Stimulated activated CD4-positive, alpha-beta T cell treated with anti-CD3 and anti-CD28 coated beads, Interleukin-2, amount 100 ng/mL, for 24 hours (primary cell): ENCODE data around the gene PM20D1.
"Not testable (repeated sequence)": the region's sequence is repeated elsewhere in the genome, so short reads cannot be mapped to it uniquely, and the experiment has no call there.

Experiments
- DNase-seq, 2 donors: peaks; one replicate each; pipeline ENCODE4 v3.0.0-alpha.2; 2020

PM20D1 gene

GRCh38 chr1:205849619-205850355, at the start of gene PM20D1:
TSS of gene PM20D1 (minus strand) at chr1:205850132. CDS start at chr1:205850072, 60 bp downstream.
- DNase-seq, result peak; percentile 67 to 77

GRCh38 chr1:205896351-205896750, 46.4 kb upstream of the PM20D1 start:
- no peak for DNase-seq

- DNase-seq, result not testable (repeated sequence)
Measured at GRCh38 chr1:205894119-205894518, 44.2 kb upstream of the PM20D1 start.

- DNase-seq, result not testable (repeated sequence)
Measured at GRCh38 chr1:205892175-205892574, 42.2 kb upstream of the PM20D1 start.

GRCh38 chr1:205891481-205891880, 41.5 kb upstream of the PM20D1 start:
- DNase-seq, result not testable (repeated sequence)

GRCh38 chr1:205890631-205891030, 40.7 kb upstream of the PM20D1 start:
- not testable (repeated sequence) for DNase-seq

GRCh38 chr1:205889706-205890105, 39.8 kb upstream of the PM20D1 start:
- DNase-seq, result not testable (repeated sequence)

- DNase-seq, result not testable (repeated sequence)
Measured at GRCh38 chr1:205889006-205889405, 39.1 kb upstream of the PM20D1 start.

GRCh38 chr1:205883792-205884191, 33.9 kb upstream of the PM20D1 start:
- DNase-seq, result no peak

- DNase-seq, result no peak
Measured at GRCh38 chr1:205880923-205881322, 31.0 kb upstream of the PM20D1 start.

- DNase-seq, result no peak
Measured at GRCh38 chr1:205879974-205880373, 30.0 kb upstream of the PM20D1 start.

- no peak for DNase-seq
Measured at GRCh38 chr1:205878026-205878425, 28.1 kb upstream of the PM20D1 start.

- DNase-seq, result not testable (repeated sequence)
Measured at GRCh38 chr1:205873148-205873547, 23.2 kb upstream of the PM20D1 start.

- DNase-seq, result no peak
Measured at GRCh38 chr1:205870236-205870635, 20.3 kb upstream of the PM20D1 start.

GRCh38 chr1:205861540-205861939, 11.6 kb upstream of the PM20D1 start:
- no peak for DNase-seq

- no peak for DNase-seq
Measured at GRCh38 chr1:205858141-205858961, 8.4 kb upstream of the PM20D1 start.

- not testable (repeated sequence) for DNase-seq
Measured at GRCh38 chr1:205857501-205857900, 7.6 kb upstream of the PM20D1 start.

- DNase-seq, result no peak
Measured at GRCh38 chr1:205856433-205856832, 6.5 kb upstream of the PM20D1 start.

- DNase-seq, result no peak
Measured at GRCh38 chr1:205852969-205853368, 3.0 kb upstream of the PM20D1 start.

- DNase-seq, result no peak
Measured at GRCh38 chr1:205851993-205852392, 2.1 kb upstream of the PM20D1 start.

GRCh38 chr1:205843036-205843859, 6.7 kb downstream of the PM20D1 start:
- DNase-seq, result no peak

GRCh38 chr1:205842229-205842628, 7.7 kb downstream of the PM20D1 start:
- no peak for DNase-seq
